Trophoblast cell (in vitro differentiated cells and primary cell): ENCODE results near the gene SLC15A3.

Source experiments
- DNase-seq, 2 donors: peaks; one replicate each; pipeline ENCODE4 v3.0.0-alpha.2; 2016
- H2AFZ ChIP-seq: 2 replicates; pipeline ENCODE4 v1.6.1; 2013; ENCODE audit warnings: low read length, moderate library complexity, mild to moderate bottlenecking; ENCODE audit not compliant: insufficient read depth, poor library complexity
- H2AK5ac ChIP-seq: 2 replicates; pipeline ENCODE4 v1.6.1; 2013; ENCODE audit warnings: mild to moderate bottlenecking, low read length
- H2BK120ac ChIP-seq: 2 replicates; pipeline ENCODE4 v1.6.1; 2013; ENCODE audit warnings: low read length, mild to moderate bottlenecking, moderate library complexity; ENCODE audit not compliant: insufficient read depth, poor library complexity
- H2BK12ac ChIP-seq: 2 replicates; pipeline ENCODE4 v1.6.1; 2013; ENCODE audit warnings: mild to moderate bottlenecking, low read length, moderate library complexity
- H2BK5ac ChIP-seq: 2 replicates; pipeline ENCODE4 v1.6.1; 2013; ENCODE audit warnings: low read length, low read depth, moderate library complexity, mild to moderate bottlenecking; ENCODE audit not compliant: poor library complexity
- H3K14ac ChIP-seq: 2 replicates; pipeline ENCODE4 v1.6.1; 2013; ENCODE audit warnings: mild to moderate bottlenecking, low read length
- H3K18ac ChIP-seq: 2 replicates; pipeline ENCODE4 v1.6.1; 2013; ENCODE audit warnings: mild to moderate bottlenecking, low read length
- H3K23ac ChIP-seq: 2 replicates; pipeline ENCODE4 v1.6.1; 2013; ENCODE audit warnings: low read length
- H3K27ac ChIP-seq: 2 replicates; pipeline ENCODE4 v1.5.1; 2013; ENCODE audit warnings: low read depth, mild to moderate bottlenecking, inconsistent platforms, low read length, moderate library complexity
- H3K27me3 ChIP-seq: 2 replicates; pipeline ENCODE4 v1.6.1; 2013; ENCODE audit warnings: inconsistent platforms, mild to moderate bottlenecking, low read length, moderate library complexity; ENCODE audit not compliant: insufficient read depth
- H3K36me3 ChIP-seq, 2 experiments: 1 replicate in 1 of 2; 2 replicates in 1 of 2; pipeline ENCODE4 v1.6.1; 2013; ENCODE audit warnings: low read length in 2 of 2, mild to moderate bottlenecking in 2 of 2, moderate library complexity in 1 of 2; ENCODE audit not compliant: insufficient read depth in 2 of 2, control insufficient read depth in 1 of 2
- H3K4ac ChIP-seq: 2 replicates; pipeline ENCODE4 v1.6.1; 2013; ENCODE audit warnings: low read depth, mild to moderate bottlenecking, low read length, moderate library complexity
- H3K4me1 ChIP-seq, 2 experiments: 1 replicate in 1 of 2; 2 replicates in 1 of 2; pipeline ENCODE4 v1.6.1; 2013; ENCODE audit warnings: low read length in 2 of 2, mild to moderate bottlenecking in 2 of 2, moderate library complexity in 1 of 2; ENCODE audit not compliant: insufficient read depth in 2 of 2, control insufficient read depth in 1 of 2
- H3K4me2 ChIP-seq: 2 replicates; pipeline ENCODE4 v1.6.1; 2013; ENCODE audit warnings: inconsistent platforms, mild to moderate bottlenecking, low read length, moderate library complexity
- H3K4me3 ChIP-seq: 2 replicates; pipeline ENCODE4 v1.5.1; 2013; ENCODE audit warnings: mild to moderate bottlenecking, low read depth, low read length, inconsistent platforms
- H3K79me1 ChIP-seq: one replicate; pipeline ENCODE4 v1.6.1; 2013; ENCODE audit warnings: low read length
- H3K79me2 ChIP-seq: 2 replicates; pipeline ENCODE4 v1.6.1; 2013; ENCODE audit warnings: low read length, mild to moderate bottlenecking; ENCODE audit not compliant: control insufficient read depth, insufficient read depth, poor library complexity
- H3K9ac ChIP-seq: 2 replicates; pipeline ENCODE4 v1.6.1; 2013; ENCODE audit warnings: mild to moderate bottlenecking, low read length
- H3K9me3 ChIP-seq: 2 replicates; pipeline ENCODE4 v1.6.1; 2013; ENCODE audit warnings: low read depth, mild to moderate bottlenecking, control low read depth, inconsistent platforms, low read length; ENCODE audit not compliant: insufficient read depth
- H4K12ac ChIP-seq: 2 replicates; pipeline ENCODE4 v1.6.1; 2013; ENCODE audit warnings: low read depth, mild to moderate bottlenecking, low read length, moderate library complexity
- H4K8ac ChIP-seq: 2 replicates; pipeline ENCODE4 v1.6.1; 2013; ENCODE audit warnings: low read depth, mild to moderate bottlenecking, low read length, moderate library complexity
- H4K91ac ChIP-seq: one replicate; pipeline ENCODE4 v1.6.1; 2013; ENCODE audit warnings: low read depth, mild to moderate bottlenecking, low read length, moderate library complexity
- WGBS: extraction: QIAGEN DNeasy Blood & Tissue Kit; methylation state at CpG from one replicate; pipeline ENCODE4 v1.1.7; 2013; ENCODE audit warnings: missing lambda C conversion rate; ENCODE audit not compliant: insufficient read length, insufficient coverage; ENCODE audit errors: extremely low coverage; 5-methylcytosine and 5-hydroxymethylcytosine counted together

Gene SLC15A3

DNA sequence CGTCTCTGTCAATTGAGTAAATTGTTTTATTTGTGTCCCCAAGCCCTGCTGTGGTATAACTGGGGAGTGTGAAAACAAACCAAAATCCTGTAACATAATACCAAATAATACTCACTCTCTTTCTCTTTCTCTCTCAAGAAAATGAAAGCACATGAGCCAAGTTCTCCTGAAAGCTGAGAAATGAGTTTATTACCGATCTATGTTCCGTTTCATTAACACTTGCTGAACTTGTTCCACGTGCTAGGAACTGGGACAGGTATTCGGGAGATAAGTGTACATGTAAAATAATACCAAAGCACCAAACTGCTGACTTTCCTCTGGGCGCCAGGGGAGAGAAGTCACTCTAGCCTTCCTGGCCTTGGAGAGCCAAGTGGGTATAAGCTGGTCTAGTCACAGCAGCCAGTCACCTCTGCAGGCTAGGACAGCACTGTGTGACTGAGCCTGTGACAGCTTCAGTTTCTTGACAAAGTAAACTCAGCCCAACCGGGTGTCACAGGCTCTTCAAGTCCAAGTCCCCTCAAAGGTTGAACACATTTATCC, 42.6 kb upstream of the SLC15A3 start:
- H3K4me2 ChIP-seq = no peak overlapping the region
- no peak overlapping the region for H3K4me3 ChIP-seq
- no peak overlapping the region for H3K4ac ChIP-seq
- no peak overlapping the region for H3K9ac ChIP-seq
- H3K18ac ChIP-seq = no peak overlapping the region
- H3K14ac ChIP-seq = no peak overlapping the region
- H4K8ac ChIP-seq = no peak overlapping the region
- H2AFZ ChIP-seq = no peak overlapping the region
- no peaks in the 10 kb centered on the region for H3K9me3 ChIP-seq
- no peak for DNase-seq
- no CpG with 5 or more reads among the region's 7 CpGs for WGBS
- H3K27ac ChIP-seq = no peak overlapping the region
- no peak overlapping the region for H4K91ac ChIP-seq
- H3K79me1 ChIP-seq = no peaks in the 10 kb centered on the region
- H2AK5ac ChIP-seq = no peak overlapping the region
- H4K12ac ChIP-seq = no peak overlapping the region
- H2BK12ac ChIP-seq = no peak overlapping the region
- no peak overlapping the region for H2BK120ac ChIP-seq
- no peaks in the 10 kb centered on the region for H3K79me2 ChIP-seq
- no peak overlapping the region for H3K23ac ChIP-seq
- no peaks in the 10 kb centered on the region for H3K36me3 ChIP-seq
- no peaks in the 10 kb centered on the region for H3K27me3 ChIP-seq
- H2BK5ac ChIP-seq = no peak overlapping the region
- no peaks in the 10 kb centered on the region for H3K4me1 ChIP-seq

DNA sequence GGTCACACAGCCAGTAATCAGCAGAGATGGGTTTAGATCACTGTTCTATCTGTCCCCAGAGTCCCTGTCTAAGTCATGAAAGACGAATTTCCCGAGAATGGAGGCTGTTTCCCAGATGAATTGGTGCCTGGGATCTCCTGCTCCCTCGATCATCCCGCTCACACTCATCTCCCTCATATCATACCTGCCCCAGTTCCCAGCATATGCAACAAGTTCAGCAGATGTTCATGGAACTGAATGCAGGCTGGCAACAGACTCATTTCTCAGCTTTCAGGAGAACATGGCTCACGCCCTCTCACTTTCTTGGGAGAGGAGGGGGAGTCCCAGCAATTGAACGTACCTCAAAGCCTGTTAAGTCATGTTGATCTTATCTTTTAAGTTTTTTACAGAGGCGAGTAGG, 41.6 kb upstream of the SLC15A3 start:
- H3K4me3 ChIP-seq = no peak overlapping the region
- no peak overlapping the region for H3K9ac ChIP-seq
- no peaks in the 10 kb centered on the region for H3K79me2 ChIP-seq
- H2BK12ac ChIP-seq = no peak overlapping the region
- H4K8ac ChIP-seq = no peak overlapping the region
- H3K79me1 ChIP-seq = no peaks in the 10 kb centered on the region
- H3K27me3 ChIP-seq = no peaks in the 10 kb centered on the region
- no peak overlapping the region for H2BK120ac ChIP-seq
- H2BK5ac ChIP-seq = no peak overlapping the region
- H2AK5ac ChIP-seq = no peak overlapping the region
- H3K4me1 ChIP-seq = no peaks in the 10 kb centered on the region
- no peaks in the 10 kb centered on the region for H3K36me3 ChIP-seq
- no peak overlapping the region for H4K12ac ChIP-seq
- H3K14ac ChIP-seq = no peak overlapping the region
- H3K23ac ChIP-seq = no peak overlapping the region
- no peak overlapping the region for H3K27ac ChIP-seq
- WGBS = no CpG with 5 or more reads among the region's 7 CpGs
- DNase-seq = no peak
- no peak overlapping the region for H2AFZ ChIP-seq
- no peak overlapping the region for H4K91ac ChIP-seq
- H3K18ac ChIP-seq = no peak overlapping the region
- H3K4me2 ChIP-seq = no peak overlapping the region
- H3K9me3 ChIP-seq = no peaks in the 10 kb centered on the region
- H3K4ac ChIP-seq = no peak overlapping the region

DNA sequence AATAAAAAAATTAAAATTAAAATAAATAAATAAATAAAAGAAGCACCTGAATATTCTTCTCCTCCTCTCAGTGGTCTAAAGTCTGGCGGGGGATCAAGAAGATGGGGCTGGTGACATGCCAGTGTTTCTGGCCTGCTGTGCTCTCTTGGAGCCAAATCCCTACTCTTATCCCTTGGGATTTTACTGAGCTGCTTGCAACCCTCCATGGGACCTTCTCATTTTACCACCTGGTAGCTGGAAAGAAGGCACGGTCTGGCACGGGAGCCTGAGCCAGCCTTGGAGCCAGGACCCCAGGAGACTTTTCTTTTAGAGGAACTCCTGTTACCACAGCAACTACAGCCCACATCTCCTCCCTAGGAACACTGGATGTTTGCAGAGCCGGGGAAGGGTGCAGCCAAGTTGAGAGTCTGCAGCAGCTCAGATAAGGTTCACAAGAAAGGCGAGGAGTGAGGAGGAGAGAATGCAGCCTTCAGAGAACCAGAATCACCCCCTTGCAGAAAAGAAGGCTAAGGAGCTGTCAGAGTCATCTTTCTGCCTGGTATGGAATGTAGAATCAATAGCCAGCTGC, 41.0 kb upstream of the SLC15A3 start:
- no peaks in the 10 kb centered on the region for H3K36me3 ChIP-seq
- no peaks in the 10 kb centered on the region for H3K9me3 ChIP-seq
- H3K18ac ChIP-seq = no peak overlapping the region
- H2AK5ac ChIP-seq = no peak overlapping the region
- H4K91ac ChIP-seq = no peak overlapping the region
- DNase-seq = no peak
- no peaks in the 10 kb centered on the region for H3K79me2 ChIP-seq
- no peak overlapping the region for H3K4me3 ChIP-seq
- no peak overlapping the region for H2AFZ ChIP-seq
- H3K4ac ChIP-seq = no peak overlapping the region
- no peak overlapping the region for H2BK5ac ChIP-seq
- no peak overlapping the region for H2BK120ac ChIP-seq
- no peaks in the 10 kb centered on the region for H3K79me1 ChIP-seq
- no peak overlapping the region for H4K8ac ChIP-seq
- H2BK12ac ChIP-seq = no peak overlapping the region
- no peak overlapping the region for H3K14ac ChIP-seq
- H3K4me1 ChIP-seq = no peaks in the 10 kb centered on the region
- no peak overlapping the region for H3K9ac ChIP-seq
- no peak overlapping the region for H3K4me2 ChIP-seq
- no peak overlapping the region for H4K12ac ChIP-seq
- no CpG with 5 or more reads among the region's 5 CpGs for WGBS
- H3K27me3 ChIP-seq = no peaks in the 10 kb centered on the region
- no peak overlapping the region for H3K27ac ChIP-seq
- H3K23ac ChIP-seq = no peak overlapping the region

DNA sequence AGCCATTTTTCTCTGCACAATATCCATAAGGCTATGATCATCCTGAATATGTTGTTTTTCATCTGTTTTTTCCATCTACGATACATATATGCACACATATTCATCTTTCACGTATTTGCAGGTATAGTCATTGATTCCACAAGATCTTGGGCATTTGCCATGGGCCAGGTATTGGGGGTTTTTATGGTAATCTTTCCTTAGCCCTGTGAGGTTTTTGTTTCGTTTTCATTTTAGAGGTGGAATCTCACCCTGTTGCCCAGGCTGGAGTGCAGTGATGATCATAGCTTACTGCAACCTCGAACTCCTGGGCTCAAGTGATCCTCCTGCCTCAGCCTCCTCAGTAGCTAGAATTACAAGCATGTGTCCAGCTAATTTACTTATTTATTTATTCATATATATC, 39.5 kb upstream of the SLC15A3 start:
- Histone ChIP-seq H3K4me2 (no peak overlapping the region), H2BK12ac (no peak overlapping the region), H3K4me3 (no peak overlapping the region), H3K4ac (no peak overlapping the region), H2AK5ac (no peak overlapping the region), H3K79me2 (no peaks in the 10 kb centered on the region), H2BK120ac (no peak overlapping the region), H4K12ac (no peak overlapping the region), H3K79me1 (no peaks in the 10 kb centered on the region), H3K23ac (no peak overlapping the region), H2AFZ (no peak overlapping the region), H3K27me3 (no peaks in the 10 kb centered on the region), H3K9ac (no peak overlapping the region), H3K18ac (no peak overlapping the region), H4K8ac (no peak overlapping the region), H3K36me3 (no peaks in the 10 kb centered on the region), H3K14ac (no peak overlapping the region), H3K4me1 (no peaks in the 10 kb centered on the region), H3K27ac (no peak overlapping the region), H2BK5ac (no peak overlapping the region), H4K91ac (no peak overlapping the region), H3K9me3 (no peaks in the 10 kb centered on the region)
- WGBS = no CpG with 5 or more reads among the region's 4 CpGs
- no peak for DNase-seq
